ENCODE data around the gene SLC24A5. TPM values are rescaled to one million over a fixed set of nuclear protein-coding genes. Genes with fewer than 3 reads are reported as not detected.

Gene SLC24A5
- total and polyA plus RNA-seq, 9 of the 15 experiments (the other 6 are each of a cell fraction or from before 2014, with no cell fraction given), result not detected

DNA sequence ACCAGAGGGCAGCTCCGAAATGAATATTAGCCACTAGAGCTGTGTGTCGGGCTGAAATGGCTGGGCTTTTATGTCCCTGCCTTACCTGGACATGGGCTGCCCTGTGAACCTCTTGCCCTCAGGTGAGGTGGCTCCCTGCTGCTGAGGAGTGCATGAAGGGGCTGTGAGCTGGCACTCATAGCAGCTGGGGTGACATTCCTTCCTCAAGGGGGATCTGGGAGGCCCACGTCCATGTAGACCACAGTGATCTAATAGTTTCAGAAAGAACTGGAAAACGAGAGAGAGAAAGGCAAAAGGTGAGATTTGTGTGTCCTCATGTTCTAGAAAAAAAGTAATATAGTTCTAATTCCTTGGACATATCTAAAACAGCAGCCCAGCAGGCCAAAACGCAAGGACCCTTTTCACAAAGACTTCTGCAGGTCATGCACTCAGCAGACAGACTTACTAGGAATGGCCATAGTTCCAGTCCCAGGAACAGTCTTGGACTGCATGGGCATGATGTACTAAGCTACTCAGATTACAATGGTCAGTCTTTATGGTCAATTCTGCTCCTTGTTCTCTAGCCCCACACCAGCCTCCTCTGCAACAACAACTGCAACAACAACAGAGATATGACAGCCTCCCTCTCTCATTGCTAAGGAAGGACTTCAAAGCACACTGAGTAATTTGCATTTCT, 10.8 kb upstream of the SLC24A5 start:
- no TSS peak for BruUV-seq (replicated peaks)
- 0% methylated on average over 5 of the region's 5 CpGs for WGBS (ENCODE audit: insufficient coverage, low coverage, missing lambda C conversion rate)
- Histone ChIP-seq H3K36me3 (ENCODE audit: control insufficient read depth, insufficient read depth, low read length) (no peaks in the 10 kb centered on the region), H2AFZ (ENCODE audit: low read depth, low read length) (no peak overlapping the region), H3K79me2 (ENCODE audit: control insufficient read depth, insufficient read depth, low read length) (no peaks in the 10 kb centered on the region), H3K4me1 (replicated peaks in 1 of 2; ENCODE audit: control insufficient read depth in 2 of 2, insufficient read depth in 2 of 2, low read length in 2 of 2) (no peaks in the 10 kb centered on the region), H4K20me1 (replicated peaks; ENCODE audit: control insufficient read depth, insufficient read depth, low read length) (no peaks in the 10 kb centered on the region), H3K4me3 (no peak overlapping the region), H3K9me1 (ENCODE audit: control insufficient read depth, insufficient read depth, low read length) (no peaks in the 10 kb centered on the region), H3K27ac (ENCODE audit: extremely low read depth, low read depth, low read length) (no peak overlapping the region), H3K9me3 (replicated peaks; ENCODE audit: control insufficient read depth, insufficient read depth, low read depth, low read length) (no peaks in the 10 kb centered on the region), H3K27me3 (ENCODE audit: control insufficient read depth in 2 of 2, insufficient read depth in 2 of 2, low read length in 2 of 2) (no peaks in the 10 kb centered on the region), H3K9ac (ENCODE audit: insufficient read depth in 1 of 2, low read depth in 2 of 2, low read length in 2 of 2) (no peak overlapping the region), H3K4me2 (ENCODE audit: insufficient read depth, low read length) (no peak overlapping the region)
- intact Hi-C loops (cut with micrococcal nuclease) (no loop called here), in situ Hi-C loops (cut with MboI) (no loop called here)
- ChIA-PET POLR2A (no interaction called here), CTCF (ENCODE audit: low intra/inter-chr PET ratio) (no interaction called here)
- DNase-seq (ENCODE audit: extremely low read depth in 1 of 4, low spot score in 3 of 4) (no peak), ATAC-seq (no peak), FAIRE-seq (no peak)
- TF ChIP-seq ELF4 (CRISPR knock-in tag; IDR thresholded peaks at IDR 0.05) (no peak), RBM15 (IDR thresholded peaks at IDR 0.05; ENCODE audit: insufficient read depth, low read length) (no peak)

- no peak overlapping the region for H3K4me3 ChIP-seq
- in situ Hi-C loops (cut with MboI) (no loop called here), intact Hi-C loops (cut with micrococcal nuclease) (no loop called here)
- H3K79me2 ChIP-seq (ENCODE audit: control insufficient read depth, insufficient read depth, low read length), result no peaks in the 10 kb centered on the region
- no peak overlapping the region for H3K27ac ChIP-seq (ENCODE audit: extremely low read depth, low read depth, low read length)
- H4K20me1 ChIP-seq (replicated peaks; ENCODE audit: control insufficient read depth, insufficient read depth, low read length), result no peaks in the 10 kb centered on the region
- H3K4me1 ChIP-seq (replicated peaks in 1 of 2; ENCODE audit: control insufficient read depth in 2 of 2, insufficient read depth in 2 of 2, low read length in 2 of 2), result no peaks in the 10 kb centered on the region
- BruUV-seq (replicated peaks), result no TSS peak
- H3K9me1 ChIP-seq (ENCODE audit: control insufficient read depth, insufficient read depth, low read length), result no peaks in the 10 kb centered on the region
- FAIRE-seq (no peak), DNase-seq (ENCODE audit: extremely low read depth in 1 of 4, low spot score in 3 of 4) (no peak), ATAC-seq (no peak)
- H3K27me3 ChIP-seq (ENCODE audit: control insufficient read depth in 2 of 2, insufficient read depth in 2 of 2, low read length in 2 of 2), result no peaks in the 10 kb centered on the region
- CTCF ChIA-PET (ENCODE audit: low intra/inter-chr PET ratio), result no interaction called here
- no peak overlapping the region for H2AFZ ChIP-seq (ENCODE audit: low read depth, low read length)
- no peak overlapping the region for H3K4me2 ChIP-seq (ENCODE audit: insufficient read depth, low read length)
- TF ChIP-seq RREB1 (CRISPR knock-in tag; IDR thresholded peaks at IDR 0.05), result no peak
- no peak for TF ChIP-seq ZNF253 (CRISPR knock-in tag; conservative IDR thresholded peaks at IDR 0.05)
- TF ChIP-seq RAD21 (CRISPR knock-in tag; conservative IDR thresholded peaks at IDR 0.05 in 1 of 2, IDR thresholded peaks at IDR 0.05 in 1 of 2), result 0 out of 4 replicates have a peak, but pooled peaks of 1 of the 2 experiments have one; percentile 20
- no peaks in the 10 kb centered on the region for H3K36me3 ChIP-seq (ENCODE audit: control insufficient read depth, insufficient read depth, low read length)
- no peak overlapping the region for H3K9ac ChIP-seq (ENCODE audit: insufficient read depth in 1 of 2, low read depth in 2 of 2, low read length in 2 of 2)
- H3K9me3 ChIP-seq (replicated peaks; ENCODE audit: control insufficient read depth, insufficient read depth, low read depth, low read length), result no peaks in the 10 kb centered on the region
- 2% methylated on average over 6 of the region's 6 CpGs for WGBS (ENCODE audit: insufficient coverage, low coverage, missing lambda C conversion rate)
- POLR2A ChIA-PET, result no interaction called here
Observed at GRCh38 chr15:48112242-48112641, 8.5 kb upstream of the SLC24A5 start.

Measured in K562 (cell line).